Glutamatergic neuron (in vitro differentiated cells): Measurements from ENCODE around the gene SERBP1. TPM values are rescaled to one million over a fixed set of nuclear protein-coding genes. Genes with fewer than 3 reads are reported as not detected.

Experiments
- DNase-seq: peaks from one replicate; pipeline ENCODE4 v3.0.0; 2022
- H3K27ac Mint-ChIP-seq: one replicate; pipeline ENCODE4 v1.8.0; 2020; ENCODE audit warnings: mild to moderate bottlenecking, mixed read lengths, inconsistent platforms; ENCODE audit not compliant: unreplicated experiment
- H3K27me3 Mint-ChIP-seq: one replicate; pipeline ENCODE4 v1.8.0; 2020; ENCODE audit warnings: mild to moderate bottlenecking, moderate library complexity, mixed read lengths, inconsistent platforms; ENCODE audit not compliant: unreplicated experiment
- H3K36me3 Mint-ChIP-seq: one replicate; pipeline ENCODE4 v1.8.0; 2020; ENCODE audit warnings: mild to moderate bottlenecking, mixed read lengths, inconsistent platforms; ENCODE audit not compliant: unreplicated experiment
- H3K4me1 Mint-ChIP-seq: one replicate; pipeline ENCODE4 v1.8.0; 2020; ENCODE audit warnings: mild to moderate bottlenecking, low read depth, mixed read lengths, inconsistent platforms; ENCODE audit not compliant: unreplicated experiment
- H3K4me3 Mint-ChIP-seq: one replicate; pipeline ENCODE4 v1.8.0; 2020; ENCODE audit warnings: mild to moderate bottlenecking, mixed read lengths, inconsistent platforms; ENCODE audit not compliant: unreplicated experiment
- H3K9me3 Mint-ChIP-seq: one replicate; pipeline ENCODE4 v1.8.0; 2020; ENCODE audit warnings: mild to moderate bottlenecking, moderate library complexity, mixed read lengths, inconsistent platforms; ENCODE audit not compliant: unreplicated experiment
- total RNA-seq: library from RNA; stranded (reverse); fragmentation: NEBNext Ultra II Directional; extraction: Animal tissue kit (Norgen Biotek cat#: 25700); gene quantifications from one replicate; pipeline ENCODE4 v1.2.1, GENCODE V29; 2021; ENCODE audit not compliant: unreplicated experiment
- TF ChIP-seq, protein P1 (sequence below): fragments of 200-600 bp; sonication (generic); IDR thresholded peaks from one replicate; pipeline ENCODE4 v1.5.0; 2021; ENCODE audit not compliant: partially characterized antibody, unreplicated experiment

SERBP1 gene
- total RNA-seq, 1 donor from 2014 or later: 159 TPM

DNA sequence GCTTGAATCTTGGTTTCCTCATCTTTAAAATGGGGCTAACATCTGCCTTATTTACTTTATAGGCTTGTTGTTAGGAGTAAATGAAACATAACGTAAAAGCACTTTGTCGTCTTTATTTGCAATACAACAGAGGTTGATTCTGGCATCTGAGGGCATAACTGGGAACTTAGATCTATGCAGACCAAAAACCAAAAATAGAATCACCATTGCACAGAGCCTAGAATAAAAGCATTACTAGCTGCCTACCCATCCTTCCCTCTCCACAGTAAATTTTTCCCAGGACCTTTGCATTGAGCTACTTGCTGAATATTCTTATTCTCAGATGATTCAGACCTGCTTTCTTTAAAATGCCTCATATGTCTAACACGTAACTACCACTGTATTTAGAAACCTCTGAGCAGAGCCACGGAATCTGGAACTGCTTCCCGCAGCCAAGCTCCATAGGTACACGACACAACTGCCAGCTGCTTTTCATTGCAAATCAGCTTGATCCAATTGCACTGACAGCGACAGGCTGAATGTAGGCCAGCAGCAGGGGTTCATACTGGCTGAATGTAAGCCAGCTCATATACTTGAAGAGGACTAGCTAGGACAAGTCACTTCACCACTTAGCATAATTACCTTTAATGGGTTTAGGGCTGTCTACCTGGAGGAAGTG, 33.2 kb upstream of the SERBP1 start:
- Mint-ChIP-seq H3K4me1 (no peaks in the 10 kb centered on the region), H3K27ac (no peak overlapping the region), H3K27me3 (no peaks in the 10 kb centered on the region), H3K36me3 (peaks cover 4% of the 10 kb centered on the region), H3K4me3 (no peak overlapping the region), H3K9me3 (no peaks in the 10 kb centered on the region)
- no peak for DNase-seq
- TF ChIP-seq, protein P1, sequence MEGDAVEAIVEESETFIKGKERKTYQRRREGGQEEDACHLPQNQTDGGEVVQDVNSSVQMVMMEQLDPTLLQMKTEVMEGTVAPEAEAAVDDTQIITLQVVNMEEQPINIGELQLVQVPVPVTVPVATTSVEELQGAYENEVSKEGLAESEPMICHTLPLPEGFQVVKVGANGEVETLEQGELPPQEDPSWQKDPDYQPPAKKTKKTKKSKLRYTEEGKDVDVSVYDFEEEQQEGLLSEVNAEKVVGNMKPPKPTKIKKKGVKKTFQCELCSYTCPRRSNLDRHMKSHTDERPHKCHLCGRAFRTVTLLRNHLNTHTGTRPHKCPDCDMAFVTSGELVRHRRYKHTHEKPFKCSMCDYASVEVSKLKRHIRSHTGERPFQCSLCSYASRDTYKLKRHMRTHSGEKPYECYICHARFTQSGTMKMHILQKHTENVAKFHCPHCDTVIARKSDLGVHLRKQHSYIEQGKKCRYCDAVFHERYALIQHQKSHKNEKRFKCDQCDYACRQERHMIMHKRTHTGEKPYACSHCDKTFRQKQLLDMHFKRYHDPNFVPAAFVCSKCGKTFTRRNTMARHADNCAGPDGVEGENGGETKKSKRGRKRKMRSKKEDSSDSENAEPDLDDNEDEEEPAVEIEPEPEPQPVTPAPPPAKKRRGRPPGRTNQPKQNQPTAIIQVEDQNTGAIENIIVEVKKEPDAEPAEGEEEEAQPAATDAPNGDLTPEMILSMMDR: no peak

DNA sequence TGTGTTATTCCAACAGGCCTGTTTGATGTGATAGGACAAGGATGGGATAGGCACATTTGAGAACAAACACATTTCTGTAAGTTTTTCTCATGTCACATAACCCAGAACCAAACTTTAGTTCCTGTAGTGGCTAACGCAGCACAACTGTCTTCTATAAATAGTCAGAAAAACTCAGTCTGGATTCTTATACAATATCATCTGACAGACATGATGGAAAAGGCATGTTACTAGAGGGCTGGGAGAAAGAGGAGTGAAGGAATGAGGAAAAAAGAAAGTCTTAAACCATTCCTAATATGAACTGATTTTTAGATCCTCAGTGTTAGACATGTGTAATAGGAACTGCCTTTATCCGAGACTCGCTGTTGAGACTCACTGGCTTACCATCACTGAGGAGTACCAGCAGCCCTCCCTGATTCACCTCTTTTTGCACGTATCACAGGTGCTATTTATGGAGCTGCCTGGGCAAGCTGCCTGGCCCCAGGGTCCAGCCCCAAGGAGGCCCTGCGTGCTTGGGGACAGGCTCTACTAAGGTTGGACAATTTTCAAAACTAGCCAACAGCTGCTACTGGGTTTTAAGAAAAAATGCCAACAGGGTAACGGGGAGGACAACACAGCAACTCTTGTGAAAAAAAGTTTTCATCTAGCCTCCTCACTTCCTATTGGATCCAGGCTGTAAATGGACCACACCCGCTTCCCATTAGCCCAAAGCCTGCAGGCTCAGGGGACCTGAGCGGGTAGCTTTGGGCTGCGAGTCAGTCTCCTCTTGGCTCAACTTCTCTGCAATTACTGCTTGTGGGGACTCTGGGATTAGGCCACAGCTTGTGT, 30.7 kb upstream of the SERBP1 start:
- Mint-ChIP-seq H3K4me1 (no peaks in the 10 kb centered on the region), H3K9me3 (no peaks in the 10 kb centered on the region), H3K27ac (no peak overlapping the region), H3K4me3 (no peak overlapping the region), H3K36me3 (no peaks in the 10 kb centered on the region), H3K27me3 (peaks cover 2% of the 10 kb centered on the region)
- no peak for DNase-seq
- TF ChIP-seq, protein P1: no peak

DNA sequence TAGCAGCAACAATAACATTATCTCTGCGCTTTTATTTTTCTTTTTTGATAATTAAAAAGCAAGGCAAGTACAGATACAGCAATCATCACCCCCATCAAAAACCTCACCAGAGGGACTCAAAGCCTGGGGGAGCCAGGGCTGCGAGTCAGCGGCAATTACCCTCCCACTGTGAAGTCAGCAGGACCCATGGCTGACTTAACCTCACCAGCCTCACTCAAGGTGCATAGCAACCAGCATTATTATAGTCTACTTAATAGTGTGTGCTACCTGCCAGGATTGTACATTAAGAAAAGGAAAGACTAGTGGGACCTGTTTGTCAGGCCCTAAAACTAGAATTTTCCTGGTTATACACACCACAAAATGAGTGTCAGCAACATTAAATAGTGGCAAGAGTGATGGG, 28.9 kb upstream of the SERBP1 start:
- Mint-ChIP-seq H3K4me1 (no peaks in the 10 kb centered on the region), H3K4me3 (no peak overlapping the region), H3K27ac (no peak overlapping the region), H3K9me3 (no peaks in the 10 kb centered on the region), H3K36me3 (no peaks in the 10 kb centered on the region), H3K27me3 (peaks cover 2% of the 10 kb centered on the region)
- DNase-seq: no peak
- TF ChIP-seq, protein P1: no peak

DNA sequence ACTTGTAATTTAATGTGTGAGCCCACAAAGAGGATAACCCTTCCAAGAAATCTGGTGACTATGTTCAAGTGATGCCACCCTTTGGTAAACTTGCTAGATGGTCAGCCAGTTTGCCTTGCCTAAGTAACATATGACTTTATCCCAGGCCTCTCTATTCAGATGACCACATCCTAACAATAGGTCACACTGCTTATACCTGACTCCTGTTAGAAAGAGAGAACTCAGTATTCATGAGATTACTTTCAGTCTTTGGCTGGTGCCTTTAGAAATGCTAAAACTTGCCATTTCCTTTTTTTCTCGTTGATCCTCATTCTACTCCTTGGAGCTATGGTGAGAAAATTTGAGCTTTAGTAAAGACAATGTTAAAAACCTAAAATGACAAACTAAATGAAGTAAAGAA, 28.5 kb upstream of the SERBP1 start:
- no peaks in the 10 kb centered on the region for H3K4me1 Mint-ChIP-seq
- no peak overlapping the region for H3K27ac Mint-ChIP-seq
- no peak overlapping the region for H3K4me3 Mint-ChIP-seq

More for the DNA sequence above, 28.5 kb upstream of the SERBP1 start:
- Mint-ChIP-seq H3K27me3 (peaks cover 2% of the 10 kb centered on the region), H3K9me3 (no peaks in the 10 kb centered on the region), H3K36me3 (no peaks in the 10 kb centered on the region)
- TF ChIP-seq, protein P1: no peak
- no peak for DNase-seq
